ENCODE data around the gene AATF. TPM values are rescaled to one million over a fixed set of nuclear protein-coding genes. Genes with fewer than 3 reads are reported as not detected.

Gene AATF
- total RNA-seq, 1 donor from 2014 or later = 25.0 TPM

DNA sequence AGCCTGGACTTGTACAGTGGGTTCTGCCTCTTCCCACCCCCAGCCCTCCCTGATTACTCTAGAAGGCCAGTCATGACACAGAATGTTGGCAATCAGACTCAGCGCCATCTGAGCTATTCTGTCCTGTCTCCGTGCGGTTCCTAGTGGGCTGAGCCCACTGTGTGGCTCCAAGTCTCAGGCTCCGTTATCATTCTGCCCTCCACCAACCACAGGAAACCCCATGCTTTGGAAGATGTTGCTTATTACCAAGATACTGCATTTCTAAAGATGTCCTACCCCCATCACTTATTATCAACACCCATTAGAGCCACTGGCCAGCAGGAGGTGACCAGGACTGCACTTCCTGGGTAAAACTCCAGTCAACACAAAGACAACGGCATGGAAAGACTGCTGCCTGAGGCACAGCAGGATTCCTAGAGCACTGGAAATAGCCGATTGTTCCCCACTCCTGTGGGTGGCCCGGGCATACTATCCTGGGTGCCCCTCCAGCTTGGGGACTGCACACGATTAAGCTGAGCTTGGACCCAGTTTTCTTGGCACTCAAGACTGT, 133.6 kb downstream of the AATF start:
- peaks cover 22% of the 10 kb centered on the region for H3K36me3 Mint-ChIP-seq (ENCODE audit: low read depth, unreplicated experiment)
- H3K27ac Mint-ChIP-seq (ENCODE audit: unreplicated experiment) = no peak overlapping the region
- no peaks in the 10 kb centered on the region for H3K9me3 Mint-ChIP-seq (ENCODE audit: unreplicated experiment)
- no peaks in the 10 kb centered on the region for H3K27me3 Mint-ChIP-seq (ENCODE audit: unreplicated experiment)
- DNase-seq (ENCODE audit: low spot score) = no peak
- TF ChIP-seq, protein P1, sequence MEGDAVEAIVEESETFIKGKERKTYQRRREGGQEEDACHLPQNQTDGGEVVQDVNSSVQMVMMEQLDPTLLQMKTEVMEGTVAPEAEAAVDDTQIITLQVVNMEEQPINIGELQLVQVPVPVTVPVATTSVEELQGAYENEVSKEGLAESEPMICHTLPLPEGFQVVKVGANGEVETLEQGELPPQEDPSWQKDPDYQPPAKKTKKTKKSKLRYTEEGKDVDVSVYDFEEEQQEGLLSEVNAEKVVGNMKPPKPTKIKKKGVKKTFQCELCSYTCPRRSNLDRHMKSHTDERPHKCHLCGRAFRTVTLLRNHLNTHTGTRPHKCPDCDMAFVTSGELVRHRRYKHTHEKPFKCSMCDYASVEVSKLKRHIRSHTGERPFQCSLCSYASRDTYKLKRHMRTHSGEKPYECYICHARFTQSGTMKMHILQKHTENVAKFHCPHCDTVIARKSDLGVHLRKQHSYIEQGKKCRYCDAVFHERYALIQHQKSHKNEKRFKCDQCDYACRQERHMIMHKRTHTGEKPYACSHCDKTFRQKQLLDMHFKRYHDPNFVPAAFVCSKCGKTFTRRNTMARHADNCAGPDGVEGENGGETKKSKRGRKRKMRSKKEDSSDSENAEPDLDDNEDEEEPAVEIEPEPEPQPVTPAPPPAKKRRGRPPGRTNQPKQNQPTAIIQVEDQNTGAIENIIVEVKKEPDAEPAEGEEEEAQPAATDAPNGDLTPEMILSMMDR (IDR thresholded peaks at IDR 0.05; ENCODE audit: unreplicated experiment) = no peak
- H3K4me3 Mint-ChIP-seq (ENCODE audit: unreplicated experiment) = peak overlapping the region; percentile 28
- peaks cover 32% of the 10 kb centered on the region for H3K4me1 Mint-ChIP-seq (ENCODE audit: unreplicated experiment)

DNA sequence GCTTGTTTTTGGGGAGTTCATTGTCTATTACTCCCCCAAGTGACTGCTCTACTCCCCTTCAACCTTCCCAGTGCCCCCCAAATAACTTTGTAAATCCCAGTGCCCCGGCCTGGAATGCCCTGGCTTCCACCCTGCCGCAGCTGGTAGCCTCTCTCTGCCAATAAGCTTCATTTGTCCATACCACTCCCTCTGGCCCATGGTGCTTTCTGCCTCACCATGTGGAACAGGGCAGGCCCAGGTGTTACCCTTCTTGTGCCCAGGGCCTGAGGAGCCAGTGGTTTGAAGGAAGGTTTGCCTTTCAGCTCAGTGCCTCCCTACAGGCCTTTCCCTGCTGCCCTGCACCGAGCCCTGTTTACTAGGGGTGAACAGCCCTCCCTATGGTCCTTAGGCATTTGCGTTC, 134.2 kb downstream of the AATF start:
- no peak for DNase-seq (ENCODE audit: low spot score)
- TF ChIP-seq, protein P1 (IDR thresholded peaks at IDR 0.05; ENCODE audit: unreplicated experiment) = no peak
- Mint-ChIP-seq H3K4me1 (ENCODE audit: unreplicated experiment) (peaks cover 32% of the 10 kb centered on the region), H3K9me3 (ENCODE audit: unreplicated experiment) (no peaks in the 10 kb centered on the region), H3K27ac (ENCODE audit: unreplicated experiment) (no peak overlapping the region), H3K4me3 (ENCODE audit: unreplicated experiment) (no peak overlapping the region), H3K36me3 (ENCODE audit: low read depth, unreplicated experiment) (peaks cover 26% of the 10 kb centered on the region), H3K27me3 (ENCODE audit: unreplicated experiment) (no peaks in the 10 kb centered on the region)

DNA sequence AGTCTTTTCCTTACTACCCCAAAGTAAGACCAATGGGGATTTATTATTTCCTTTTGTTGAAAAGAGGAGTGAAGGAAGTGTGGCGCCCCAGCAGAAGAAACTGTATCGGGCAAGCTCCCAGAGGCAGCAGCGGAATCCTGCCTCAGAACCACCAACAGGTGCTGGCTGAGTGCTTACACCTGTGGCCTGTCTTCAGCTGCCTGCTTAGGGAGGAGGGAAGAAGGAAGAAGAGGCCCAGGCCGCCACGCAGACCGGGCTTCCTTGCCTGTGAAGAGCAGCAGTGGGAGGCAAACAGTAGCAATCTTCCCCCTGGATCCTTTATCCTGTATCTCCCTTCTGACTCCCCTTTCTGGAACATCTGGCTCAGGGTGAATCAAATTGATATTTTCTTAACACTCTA, 134.7 kb downstream of the AATF start:
- TF ChIP-seq, protein P1 (IDR thresholded peaks at IDR 0.05; ENCODE audit: unreplicated experiment) = no peak
- DNase-seq (ENCODE audit: low spot score) = no peak

DNA sequence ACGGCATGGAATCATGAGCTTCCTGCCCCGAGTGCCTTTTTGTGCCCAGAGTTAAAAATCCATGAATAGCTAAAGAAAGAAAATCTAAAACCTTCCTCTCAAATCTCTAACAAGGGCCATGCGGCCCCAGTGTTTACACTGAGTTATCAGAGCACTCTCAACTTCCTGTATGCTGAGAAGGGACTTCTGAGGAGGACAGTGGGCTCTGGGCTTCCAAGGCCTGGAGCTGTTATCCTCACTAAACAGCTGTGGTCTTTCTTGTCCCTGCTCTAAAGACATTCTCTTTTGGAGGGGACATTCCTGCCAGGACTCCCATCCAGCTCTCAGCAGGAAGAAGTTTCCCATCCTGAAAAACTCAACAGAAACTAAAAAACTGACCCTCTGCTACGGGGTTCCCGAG, 135.6 kb downstream of the AATF start:
- TF ChIP-seq, protein P1 (IDR thresholded peaks at IDR 0.05; ENCODE audit: unreplicated experiment) = no peak
- no peaks in the 10 kb centered on the region for H3K9me3 Mint-ChIP-seq (ENCODE audit: unreplicated experiment)
- H3K4me3 Mint-ChIP-seq (ENCODE audit: unreplicated experiment) = no peak overlapping the region
- no peaks in the 10 kb centered on the region for H3K27me3 Mint-ChIP-seq (ENCODE audit: unreplicated experiment)
- peaks cover 32% of the 10 kb centered on the region for H3K4me1 Mint-ChIP-seq (ENCODE audit: unreplicated experiment)
- no peak for DNase-seq (ENCODE audit: low spot score)
- H3K27ac Mint-ChIP-seq (ENCODE audit: unreplicated experiment) = no peak overlapping the region
- peaks cover 28% of the 10 kb centered on the region for H3K36me3 Mint-ChIP-seq (ENCODE audit: low read depth, unreplicated experiment)

More for the DNA sequence above, 134.7 kb downstream of the AATF start:
- Mint-ChIP-seq H3K27me3 (ENCODE audit: unreplicated experiment) (no peaks in the 10 kb centered on the region), H3K4me1 (ENCODE audit: unreplicated experiment) (peaks cover 32% of the 10 kb centered on the region), H3K4me3 (ENCODE audit: unreplicated experiment) (no peak overlapping the region), H3K36me3 (ENCODE audit: low read depth, unreplicated experiment) (peaks cover 28% of the 10 kb centered on the region), H3K27ac (ENCODE audit: unreplicated experiment) (no peak overlapping the region), H3K9me3 (ENCODE audit: unreplicated experiment) (no peaks in the 10 kb centered on the region)

DNA sequence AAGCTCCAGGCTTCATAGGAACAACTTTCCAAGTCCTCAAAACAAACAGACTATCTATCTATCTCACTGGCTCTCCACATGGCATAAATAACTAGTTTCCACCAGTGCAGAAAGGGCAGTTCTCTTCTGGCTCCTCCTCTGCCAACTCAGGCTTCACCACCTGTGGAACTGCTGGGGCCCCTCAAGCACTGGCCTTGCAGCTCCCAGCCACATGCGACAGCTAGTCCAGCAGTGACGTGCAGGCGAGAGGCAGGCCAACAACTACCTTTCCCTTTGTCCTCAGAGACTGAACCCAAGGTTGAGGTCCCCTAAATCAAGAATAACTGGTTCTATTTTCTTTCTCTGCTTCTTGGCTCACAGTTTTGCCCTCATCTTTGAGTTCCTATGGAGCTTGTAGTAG, 137.6 kb downstream of the AATF start:
- Mint-ChIP-seq H3K27ac (ENCODE audit: unreplicated experiment) (no peak overlapping the region), H3K27me3 (ENCODE audit: unreplicated experiment) (no peaks in the 10 kb centered on the region), H3K9me3 (ENCODE audit: unreplicated experiment) (no peaks in the 10 kb centered on the region), H3K4me3 (ENCODE audit: unreplicated experiment) (no peak overlapping the region), H3K4me1 (ENCODE audit: unreplicated experiment) (peaks cover 41% of the 10 kb centered on the region), H3K36me3 (ENCODE audit: low read depth, unreplicated experiment) (peaks cover 32% of the 10 kb centered on the region)
- TF ChIP-seq, protein P1 (IDR thresholded peaks at IDR 0.05; ENCODE audit: unreplicated experiment) = no peak
- no peak for DNase-seq (ENCODE audit: low spot score)
